Measurements from ENCODE around the gene DOCK9. TPM values are rescaled to one million over a fixed set of nuclear protein-coding genes. Genes with fewer than 3 reads are reported as not detected.

The DOCK9 gene
- total and polyA plus RNA-seq, 4 donors, result 48.8 to 193 (median 133) TPM

DNA sequence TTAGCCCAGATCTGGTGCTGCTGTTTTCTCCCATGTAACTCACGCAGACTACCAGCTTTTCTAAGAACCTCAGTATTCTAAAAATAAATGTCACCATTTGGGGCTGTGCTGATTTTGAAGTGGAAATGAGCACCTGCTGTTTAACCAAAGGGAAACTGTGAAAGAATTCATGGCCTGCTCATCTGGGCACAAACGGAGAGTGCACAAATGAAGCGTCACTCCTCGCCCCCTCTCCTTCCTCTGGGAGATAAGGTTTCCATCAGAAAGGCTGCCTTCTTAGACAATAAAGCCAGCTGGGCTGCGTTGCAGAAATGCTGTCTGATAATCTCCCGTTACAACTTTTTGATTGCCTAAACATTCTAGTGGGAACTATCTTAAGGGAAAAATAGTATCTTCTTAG is 151.7 kb downstream of the DOCK9 start:
- TF ChIP-seq, protein P1, sequence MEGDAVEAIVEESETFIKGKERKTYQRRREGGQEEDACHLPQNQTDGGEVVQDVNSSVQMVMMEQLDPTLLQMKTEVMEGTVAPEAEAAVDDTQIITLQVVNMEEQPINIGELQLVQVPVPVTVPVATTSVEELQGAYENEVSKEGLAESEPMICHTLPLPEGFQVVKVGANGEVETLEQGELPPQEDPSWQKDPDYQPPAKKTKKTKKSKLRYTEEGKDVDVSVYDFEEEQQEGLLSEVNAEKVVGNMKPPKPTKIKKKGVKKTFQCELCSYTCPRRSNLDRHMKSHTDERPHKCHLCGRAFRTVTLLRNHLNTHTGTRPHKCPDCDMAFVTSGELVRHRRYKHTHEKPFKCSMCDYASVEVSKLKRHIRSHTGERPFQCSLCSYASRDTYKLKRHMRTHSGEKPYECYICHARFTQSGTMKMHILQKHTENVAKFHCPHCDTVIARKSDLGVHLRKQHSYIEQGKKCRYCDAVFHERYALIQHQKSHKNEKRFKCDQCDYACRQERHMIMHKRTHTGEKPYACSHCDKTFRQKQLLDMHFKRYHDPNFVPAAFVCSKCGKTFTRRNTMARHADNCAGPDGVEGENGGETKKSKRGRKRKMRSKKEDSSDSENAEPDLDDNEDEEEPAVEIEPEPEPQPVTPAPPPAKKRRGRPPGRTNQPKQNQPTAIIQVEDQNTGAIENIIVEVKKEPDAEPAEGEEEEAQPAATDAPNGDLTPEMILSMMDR (IDR thresholded peaks at IDR 0.05; ENCODE audit: control extremely low read depth, extremely low read depth), result no peak
- H3K9ac ChIP-seq (ENCODE audit: insufficient read depth in 1 of 2, low read length in 2 of 2), result no peak overlapping the region
- H3K27me3 ChIP-seq (ENCODE audit: control insufficient read depth in 3 of 3, insufficient read depth in 3 of 3, low read length in 2 of 3), result no peaks in the 10 kb centered on the region
- no peak overlapping the region for H3K27ac ChIP-seq (ENCODE audit: low read depth in 1 of 2, low read length in 1 of 2)
- H3K36me3 ChIP-seq (ENCODE audit: control insufficient read depth in 4 of 4, insufficient read depth in 4 of 4, low read length in 4 of 4), result peaks cover 0 to 42% (median 5%) of the 10 kb centered on the region in 4 donors
- 64 to 67% methylated on average over 6 of the region's 6 CpGs for whole genome bisulfite sequencing, 2 donors
- peaks cover 8 to 40% (median 20%) of the 10 kb centered on the region in 5 donors for H3K4me1 ChIP-seq (ENCODE audit: control insufficient read depth in 5 of 5, insufficient read depth in 5 of 5, low read length in 5 of 5)
- no peak overlapping the region for H3K4me3 ChIP-seq
- DNase-seq (peak; percentile 42 to 69 (median 65)), ATAC-seq (ENCODE audit: insufficient read depth, low FRiP score) (no peak)
- peaks cover 0 to 2% (median 0%) of the 10 kb centered on the region in 4 donors for H3K9me3 ChIP-seq (ENCODE audit: control insufficient read depth in 4 of 4, insufficient read depth in 3 of 4, low read length in 3 of 4)

DNA sequence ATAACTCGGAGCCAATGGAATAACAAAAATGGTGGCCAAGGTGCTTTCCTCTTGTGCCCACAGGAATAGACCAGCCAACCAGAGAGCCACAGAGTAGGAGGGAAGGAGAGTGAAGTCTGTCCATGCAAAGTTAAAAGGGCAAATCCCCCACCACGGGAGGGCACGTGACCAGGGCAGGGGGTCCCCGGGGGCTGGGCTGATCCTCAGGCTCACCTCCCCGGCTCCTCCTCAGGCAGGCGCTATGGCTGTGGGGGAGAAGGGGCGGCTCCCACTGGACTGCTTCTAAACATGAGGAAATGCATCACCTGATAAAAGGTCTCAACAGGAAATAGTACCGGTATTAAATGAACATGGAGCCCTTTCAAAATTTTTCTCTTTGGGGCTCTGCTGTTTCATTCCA is 152.2 kb downstream of the DOCK9 start:
- 61 to 75% methylated on average over 8 of the region's 8 CpGs for WGBS, 2 donors
- peak overlapping the region in 1 of 2 donors; percentile 33 for H3K27ac ChIP-seq (ENCODE audit: low read depth in 1 of 2, low read length in 1 of 2)
- H3K4me3 ChIP-seq, result no peak overlapping the region
- peaks cover 0 to 45% (median 5%) of the 10 kb centered on the region in 4 donors for H3K36me3 ChIP-seq (ENCODE audit: control insufficient read depth in 4 of 4, insufficient read depth in 4 of 4, low read length in 4 of 4)
- TF ChIP-seq, protein P1 (IDR thresholded peaks at IDR 0.05; ENCODE audit: control extremely low read depth, extremely low read depth), result no peak
- no peaks in the 10 kb centered on the region for H3K27me3 ChIP-seq (ENCODE audit: control insufficient read depth in 3 of 3, insufficient read depth in 3 of 3, low read length in 2 of 3)
- DNase-seq (no peak), ATAC-seq (ENCODE audit: insufficient read depth, low FRiP score) (no peak)
- peaks cover 8 to 45% (median 21%) of the 10 kb centered on the region in 5 donors for H3K4me1 ChIP-seq (ENCODE audit: control insufficient read depth in 5 of 5, insufficient read depth in 5 of 5, low read length in 5 of 5)
- peaks cover 0 to 2% (median 0%) of the 10 kb centered on the region in 4 donors for H3K9me3 ChIP-seq (ENCODE audit: control insufficient read depth in 4 of 4, insufficient read depth in 3 of 4, low read length in 3 of 4)
- no peak overlapping the region for H3K9ac ChIP-seq (ENCODE audit: insufficient read depth in 1 of 2, low read length in 2 of 2)

DNA sequence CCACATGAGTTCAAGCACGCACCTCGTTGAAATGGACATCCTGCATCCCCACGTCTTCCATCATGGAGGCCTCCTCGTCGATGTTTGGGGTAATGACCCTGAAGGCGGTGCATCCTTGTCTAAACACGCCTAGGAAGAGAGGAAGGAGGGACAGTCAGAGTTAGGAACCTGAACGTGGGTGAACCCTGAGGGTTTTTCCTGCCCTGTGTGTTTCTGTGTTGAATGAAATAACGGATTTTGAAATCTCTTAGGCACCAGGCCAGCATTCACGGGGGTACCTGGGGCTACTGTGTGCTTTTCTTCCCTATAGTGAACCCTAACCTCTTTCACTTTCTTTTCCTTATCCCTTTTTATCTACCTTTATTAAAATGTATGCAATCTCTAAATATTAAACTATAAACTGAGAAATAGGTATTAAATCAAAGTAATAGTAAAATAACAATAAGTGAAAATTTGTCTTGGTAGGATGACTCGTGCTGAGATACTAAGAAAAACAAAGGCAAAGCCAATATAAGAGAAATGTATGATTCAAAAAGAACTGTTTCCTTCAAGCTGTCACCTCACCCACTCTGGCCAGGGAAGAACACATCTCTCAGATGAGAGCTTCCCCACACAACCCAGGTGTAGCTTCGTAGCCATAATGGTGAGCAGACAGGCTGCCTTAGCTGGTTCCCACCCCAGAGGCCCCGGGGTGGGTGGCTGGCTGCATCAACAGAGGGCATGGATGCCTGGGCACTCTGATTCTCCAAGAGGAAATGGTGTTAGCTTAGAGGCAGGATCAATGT is 153.3 kb downstream of the DOCK9 start:
- H3K4me3 ChIP-seq, result no peak overlapping the region
- H3K27me3 ChIP-seq (ENCODE audit: control insufficient read depth in 3 of 3, insufficient read depth in 3 of 3, low read length in 2 of 3), result no peaks in the 10 kb centered on the region
- H3K27ac ChIP-seq (ENCODE audit: low read depth in 1 of 2, low read length in 1 of 2), result no peak overlapping the region
- TF ChIP-seq, protein P1 (IDR thresholded peaks at IDR 0.05; ENCODE audit: control extremely low read depth, extremely low read depth), result no peak
- no peak overlapping the region for H3K9ac ChIP-seq (ENCODE audit: insufficient read depth in 1 of 2, low read length in 2 of 2)
- H3K9me3 ChIP-seq (ENCODE audit: control insufficient read depth in 4 of 4, insufficient read depth in 3 of 4, low read length in 3 of 4), result peaks cover 0 to 2% (median 0%) of the 10 kb centered on the region in 4 donors
- peaks cover 0 to 39% (median 2%) of the 10 kb centered on the region in 4 donors for H3K36me3 ChIP-seq (ENCODE audit: control insufficient read depth in 4 of 4, insufficient read depth in 4 of 4, low read length in 4 of 4)
- peaks cover 8 to 51% (median 23%) of the 10 kb centered on the region in 5 donors for H3K4me1 ChIP-seq (ENCODE audit: control insufficient read depth in 5 of 5, insufficient read depth in 5 of 5, low read length in 5 of 5)
- ATAC-seq (ENCODE audit: insufficient read depth, low FRiP score), result no peak
- no peak for DNase-seq
- WGBS, 2 donors, result 82 to 84% methylated on average over 13 of the region's 13 CpGs

Data from lung (tissue), 12 donors.